Stimulated activated naive CD4-positive, alpha-beta T cell (primary cell): ENCODE results near the gene POGZ.
"Not testable (repeated sequence)": the region's sequence is repeated elsewhere in the genome, so short reads cannot be mapped to it uniquely, and the experiment has no call there.

Experiments used
- DNase-seq, 6 experiments: peaks; one replicate each; lab custom pipeline; 2025; lab: John Stamatoyannopoulos, UW

Gene POGZ

GRCh38 chr1:151411884-151412283 is 47.4 kb downstream of the POGZ start:
- DNase-seq = no peak

GRCh38 chr1:151408891-151409290 is 50.4 kb downstream of the POGZ start:
- no peak for DNase-seq

GRCh38 chr1:151407304-151407703 is 52.0 kb downstream of the POGZ start:
- no peak for DNase-seq

- DNase-seq = no peak
Observed at GRCh38 chr1:151406176-151406575, 53.1 kb downstream of the POGZ start.

GRCh38 chr1:151405187-151405951 is 53.9 kb downstream of the POGZ start:
- DNase-seq = no peak

- no peak for DNase-seq
Observed at GRCh38 chr1:151403612-151404011, 55.7 kb downstream of the POGZ start.

GRCh38 chr1:151402764-151403163 is 56.5 kb downstream of the POGZ start:
- DNase-seq = no peak

- DNase-seq = no peak
Observed at GRCh38 chr1:151401860-151402259, 57.4 kb downstream of the POGZ start.

GRCh38 chr1:151401125-151401788 is 58.0 kb downstream of the POGZ start:
- DNase-seq = no peak

GRCh38 chr1:151399324-151400171 is 59.7 kb downstream of the POGZ start, which contains the start of gene PSMB4:
Gene PSMB4, plus strand, starts transcription at chr1:151399573. Its CDS starts 15 bp downstream, at chr1:151399588.
- peak; percentile 70 to 89 (median 83) for DNase-seq

- DNase-seq = not testable (repeated sequence)
Observed at GRCh38 chr1:151396265-151396664, 63.0 kb downstream of the POGZ start.

- DNase-seq = no peak
Observed at GRCh38 chr1:151393583-151393982, 65.7 kb downstream of the POGZ start.

- DNase-seq = no peak
Observed at GRCh38 chr1:151391079-151391563, 68.2 kb downstream of the POGZ start.

GRCh38 chr1:151390221-151391078 is 68.8 kb downstream of the POGZ start:
- DNase-seq = not testable (repeated sequence)

GRCh38 chr1:151386002-151386401 is 73.3 kb downstream of the POGZ start:
- DNase-seq = no peak

- DNase-seq = no peak
Observed at GRCh38 chr1:151384584-151384983, 74.7 kb downstream of the POGZ start.

GRCh38 chr1:151377150-151377884 is 82.0 kb downstream of the POGZ start:
- no peak for DNase-seq

GRCh38 chr1:151373196-151373595 is 86.1 kb downstream of the POGZ start:
- DNase-seq = no peak

- no peak for DNase-seq
Observed at GRCh38 chr1:151372058-151372934, 87.0 kb downstream of the POGZ start, which contains the start of gene SELENBP1. Gene SELENBP1, minus strand, starts transcription at chr1:151372705. Its CDS starts 64 bp downstream, at chr1:151372641.
